GM18526 (cell line): ENCODE results near the gene PFKFB2.

Experiments
- POLR2A ChIP-seq: IDR thresholded peaks from 3 replicates; pipeline ENCODE4 v1.6.1; 2011; ENCODE audit not compliant: insufficient read length; ENCODE audit errors: extremely low read depth

The PFKFB2 gene

DNA sequence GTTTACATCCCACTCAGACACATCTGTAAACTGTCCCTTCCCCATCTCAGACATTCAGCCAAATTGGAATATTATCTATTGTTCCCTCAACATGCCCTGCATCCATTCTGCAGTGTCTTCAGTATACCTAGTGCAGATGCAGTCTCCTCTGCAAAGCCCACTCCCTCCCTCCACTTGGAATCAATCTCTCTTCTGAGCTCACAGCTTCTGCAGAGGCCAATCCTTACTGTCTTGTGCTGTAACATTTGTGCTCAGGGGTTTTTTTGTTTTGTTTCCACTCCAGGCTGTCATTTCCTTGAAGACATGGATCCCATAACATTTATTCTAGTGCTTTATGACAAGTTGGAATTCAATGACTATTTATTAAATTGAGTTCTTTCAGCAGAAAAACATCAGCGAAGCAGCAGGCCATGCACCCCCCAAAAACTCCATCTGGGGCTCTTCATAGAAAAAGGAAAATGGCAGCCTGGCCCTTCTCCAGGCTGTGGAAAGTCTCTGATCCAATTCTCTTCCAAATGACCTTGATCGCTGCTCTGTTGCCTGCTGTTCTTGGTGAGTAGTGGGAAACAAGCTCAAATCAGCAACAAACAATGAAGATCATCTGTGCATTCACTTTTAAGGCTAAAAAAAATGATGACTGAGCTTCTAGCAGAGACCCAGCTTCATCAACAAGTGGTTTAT lies 59.7 kb downstream of the PFKFB2 start:
- TF ChIP-seq POLR2A, result no peak

DNA sequence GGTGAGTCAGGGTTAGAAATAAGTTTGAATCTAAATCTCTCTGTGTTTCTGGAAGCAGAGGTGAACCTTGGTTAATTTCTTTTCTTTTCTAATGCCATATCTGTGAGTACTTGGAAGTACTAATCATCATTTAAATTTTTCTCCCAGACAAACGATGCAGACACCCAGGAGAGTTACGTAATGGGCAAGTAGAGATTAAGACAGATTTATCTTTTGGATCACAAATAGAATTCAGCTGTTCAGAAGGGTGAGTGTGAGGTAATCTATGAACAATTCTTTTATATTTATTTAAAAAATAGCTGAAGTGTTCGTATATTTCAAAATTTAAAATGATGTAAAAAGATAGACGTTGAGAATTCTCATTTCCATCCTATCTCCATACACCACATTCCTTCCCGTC lies 62.2 kb downstream of the PFKFB2 start:
- TF ChIP-seq POLR2A, result no peak

DNA sequence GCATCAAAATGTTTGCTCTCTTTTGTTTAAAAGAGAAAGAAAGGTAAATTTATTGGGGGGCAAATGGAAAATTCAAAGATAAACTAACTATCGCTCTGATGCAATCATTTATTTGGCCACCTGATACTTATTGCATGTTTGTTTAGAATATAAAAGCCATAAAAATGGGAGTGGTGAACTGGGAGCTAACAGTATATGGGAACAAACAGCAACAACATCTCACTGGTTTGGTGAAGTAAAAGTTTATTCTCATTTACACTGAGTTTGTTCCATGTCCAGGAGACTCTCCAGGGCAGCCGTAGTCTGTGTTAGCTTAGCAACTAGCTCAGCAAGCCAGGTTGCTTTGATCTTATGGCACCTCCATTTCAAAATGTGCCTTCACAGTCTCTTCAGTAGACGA lies 71.3 kb downstream of the PFKFB2 start:
- no peak for TF ChIP-seq POLR2A

DNA sequence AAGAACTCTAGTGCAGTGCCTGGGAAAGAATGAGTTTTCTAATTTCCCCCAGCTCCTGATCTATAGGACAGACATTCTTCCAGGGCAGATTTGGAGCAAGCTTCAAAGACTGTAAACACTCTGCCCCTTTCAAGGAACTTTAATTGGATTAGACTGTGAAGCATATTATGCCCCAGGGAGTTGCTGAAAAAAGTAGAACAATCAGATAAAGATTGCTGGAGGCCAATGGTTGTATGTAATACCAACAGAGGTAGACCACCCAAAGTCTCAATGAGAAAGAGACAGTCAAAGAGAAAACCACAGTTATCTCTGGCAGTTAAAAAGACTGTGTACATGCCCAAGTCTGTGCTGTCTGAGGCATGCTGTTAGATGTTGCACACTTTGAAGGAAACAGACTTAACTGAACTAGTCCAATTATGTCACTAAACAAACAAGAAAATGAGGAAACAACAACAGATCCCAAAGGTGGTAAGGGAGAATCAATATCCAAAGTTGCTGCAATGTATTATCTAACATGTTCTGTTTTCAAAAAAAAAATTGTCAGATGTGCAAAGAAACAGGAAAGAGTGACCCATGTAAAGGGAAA lies 75.4 kb downstream of the PFKFB2 start:
- no peak for TF ChIP-seq POLR2A

DNA sequence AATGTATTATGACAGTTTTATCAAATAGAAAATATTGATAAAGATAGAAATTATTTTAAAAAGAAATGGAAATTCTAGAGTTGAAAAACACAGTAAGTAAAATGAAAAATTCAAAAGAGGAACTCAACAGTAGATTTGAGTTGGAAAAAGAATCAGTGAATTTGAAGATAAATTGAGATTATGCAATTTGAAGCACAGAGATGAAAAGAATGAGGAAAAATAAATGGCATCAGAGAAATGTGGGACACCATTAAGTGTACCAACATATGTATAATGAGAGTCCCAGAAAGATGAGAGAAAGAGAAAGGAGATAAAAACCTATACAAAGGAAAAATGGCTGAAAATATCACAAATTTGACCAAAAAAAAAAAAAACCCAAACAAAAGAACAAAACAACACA lies 76.0 kb downstream of the PFKFB2 start:
- no peak for TF ChIP-seq POLR2A
